Liver (tissue), 3 donors: ENCODE measurements around the gene LAMA5.

Source experiments
- HNF4G ChIP-seq: IDR thresholded peaks from 2 replicates; pipeline ENCODE4 v1.6.1; 2016; ENCODE audit warnings: antibody characterized with exemption
- YY1 ChIP-seq: IDR thresholded peaks from 2 replicates; pipeline ENCODE4 v1.6.1; 2016; ENCODE audit warnings: antibody characterized with exemption, mild to moderate bottlenecking
- TF ChIP-seq, protein P1 (sequence below): fragments of 150-350 bp; IDR thresholded peaks from 2 replicates; pipeline ENCODE4 v1.5.1; 2017; ENCODE audit warnings: improper control_type of control experiment, low read depth, low read length; ENCODE audit not compliant: missing input control
- TF ChIP-seq, protein P2 (sequence below): IDR thresholded peaks from 2 replicates; pipeline ENCODE4 v1.6.1; 2016; ENCODE audit warnings: antibody characterized with exemption
- TF ChIP-seq, protein P3 (sequence below): IDR thresholded peaks from 2 replicates; pipeline ENCODE4 v1.6.1; 2016; ENCODE audit warnings: antibody characterized with exemption
- donor health status: healthy.
- donor health status: healthy.

DNA sequence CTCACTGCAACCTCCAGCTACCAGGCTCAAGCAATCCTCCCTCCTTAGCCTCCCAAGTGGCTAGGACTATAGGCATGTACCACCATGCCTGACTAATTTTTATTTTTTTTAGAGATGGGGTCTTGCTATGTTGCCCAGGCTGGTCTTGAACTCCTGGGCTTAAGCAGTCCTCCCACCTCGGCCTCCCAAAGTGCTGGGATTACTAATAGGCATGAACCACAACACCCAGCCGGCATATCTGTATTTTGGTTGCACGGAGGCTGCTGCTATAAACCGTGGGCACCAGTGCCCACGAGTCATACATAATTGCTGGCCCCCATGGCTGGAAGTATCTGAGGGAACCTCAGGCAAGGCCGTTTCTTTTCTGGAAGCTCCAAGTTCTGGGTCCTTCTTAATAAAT, 82.7 kb downstream of the LAMA5 start:
- no peak for TF ChIP-seq YY1
- TF ChIP-seq HNF4G, result no peak
- TF ChIP-seq, protein P1, sequence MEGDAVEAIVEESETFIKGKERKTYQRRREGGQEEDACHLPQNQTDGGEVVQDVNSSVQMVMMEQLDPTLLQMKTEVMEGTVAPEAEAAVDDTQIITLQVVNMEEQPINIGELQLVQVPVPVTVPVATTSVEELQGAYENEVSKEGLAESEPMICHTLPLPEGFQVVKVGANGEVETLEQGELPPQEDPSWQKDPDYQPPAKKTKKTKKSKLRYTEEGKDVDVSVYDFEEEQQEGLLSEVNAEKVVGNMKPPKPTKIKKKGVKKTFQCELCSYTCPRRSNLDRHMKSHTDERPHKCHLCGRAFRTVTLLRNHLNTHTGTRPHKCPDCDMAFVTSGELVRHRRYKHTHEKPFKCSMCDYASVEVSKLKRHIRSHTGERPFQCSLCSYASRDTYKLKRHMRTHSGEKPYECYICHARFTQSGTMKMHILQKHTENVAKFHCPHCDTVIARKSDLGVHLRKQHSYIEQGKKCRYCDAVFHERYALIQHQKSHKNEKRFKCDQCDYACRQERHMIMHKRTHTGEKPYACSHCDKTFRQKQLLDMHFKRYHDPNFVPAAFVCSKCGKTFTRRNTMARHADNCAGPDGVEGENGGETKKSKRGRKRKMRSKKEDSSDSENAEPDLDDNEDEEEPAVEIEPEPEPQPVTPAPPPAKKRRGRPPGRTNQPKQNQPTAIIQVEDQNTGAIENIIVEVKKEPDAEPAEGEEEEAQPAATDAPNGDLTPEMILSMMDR, result no peak
- TF ChIP-seq, protein P2, sequence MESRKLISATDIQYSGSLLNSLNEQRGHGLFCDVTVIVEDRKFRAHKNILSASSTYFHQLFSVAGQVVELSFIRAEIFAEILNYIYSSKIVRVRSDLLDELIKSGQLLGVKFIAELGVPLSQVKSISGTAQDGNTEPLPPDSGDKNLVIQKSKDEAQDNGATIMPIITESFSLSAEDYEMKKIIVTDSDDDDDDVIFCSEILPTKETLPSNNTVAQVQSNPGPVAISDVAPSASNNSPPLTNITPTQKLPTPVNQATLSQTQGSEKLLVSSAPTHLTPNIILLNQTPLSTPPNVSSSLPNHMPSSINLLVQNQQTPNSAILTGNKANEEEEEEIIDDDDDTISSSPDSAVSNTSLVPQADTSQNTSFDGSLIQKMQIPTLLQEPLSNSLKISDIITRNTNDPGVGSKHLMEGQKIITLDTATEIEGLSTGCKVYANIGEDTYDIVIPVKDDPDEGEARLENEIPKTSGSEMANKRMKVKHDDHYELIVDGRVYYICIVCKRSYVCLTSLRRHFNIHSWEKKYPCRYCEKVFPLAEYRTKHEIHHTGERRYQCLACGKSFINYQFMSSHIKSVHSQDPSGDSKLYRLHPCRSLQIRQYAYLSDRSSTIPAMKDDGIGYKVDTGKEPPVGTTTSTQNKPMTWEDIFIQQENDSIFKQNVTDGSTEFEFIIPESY, result no peak
- TF ChIP-seq, protein P3, sequence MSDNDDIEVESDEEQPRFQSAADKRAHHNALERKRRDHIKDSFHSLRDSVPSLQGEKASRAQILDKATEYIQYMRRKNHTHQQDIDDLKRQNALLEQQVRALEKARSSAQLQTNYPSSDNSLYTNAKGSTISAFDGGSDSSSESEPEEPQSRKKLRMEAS, result no peak
